HepG2 (cell line): ENCODE measurements around the gene LBX2. TPM values are rescaled to one million over a fixed set of nuclear protein-coding genes. Genes with fewer than 3 reads are reported as not detected.
A peak's percentile ranks its signal among the peaks of the same experiment; 100 is the strongest.

ENCODE experiments used
- ATAC-seq: fragments of 200-7000 bp; cut with Tn5 transposase; 3 replicates; pipeline ENCODE4 v1.9.1; 2020; ENCODE audit warnings: mild to moderate bottlenecking, moderate library complexity
- BruUV-seq: library from RNA; stranded (reverse); fragments of 400-500 nt; replicated peaks from 2 replicates; lab custom pipeline; 2021; lab: Mats Ljungman, UMichigan
- CTCF ChIA-PET: fragments of 300-600 bp; formaldehyde crosslinking; extraction: SDS; loops from one replicate; lab custom pipeline; 2021; ENCODE audit warnings: low total read pairs, inconsistent platforms, low intra/inter-chr PET ratio; lab: Yijun Ruan, JAX
- POLR2A ChIA-PET: fragments of 350-600 bp; sonication (Branson Sonifier 250); formaldehyde crosslinking; loops from one replicate; lab custom pipeline; 2020; ENCODE audit warnings: antibody characterized with exemption, inconsistent platforms; lab: Yijun Ruan, JAX
- DNase-seq: peaks from one replicate; pipeline ENCODE4 v3.0.0-alpha.2; 2015; ENCODE audit warnings: low spot score
- FAIRE-seq: peaks from 3 replicates; lab custom pipeline; 2011; peaks lifted over from hg19 to GRCh38; lab: Jason Lieb, UNC
- H2AFZ ChIP-seq: one replicate; pipeline ENCODE4 v1.6.1; 2011; ENCODE audit warnings: low read length, inconsistent platforms
- H3K27ac ChIP-seq: fragments of 300-600 bp; 3 replicates; pipeline ENCODE4 v1.8.0; 2011; ENCODE audit warnings: mixed run types, mild to moderate bottlenecking, mixed read lengths, low read length, inconsistent platforms; ENCODE audit not compliant: insufficient read depth; ENCODE audit errors: extremely low read length
- H3K27me3 ChIP-seq, 2 experiments: fragments of 200-600 bp in 1 of 2; 2 replicates in 1 of 2; 3 replicates in 1 of 2; pipeline versions ENCODE4 v1.6.0 to v1.8.0; 2011; ENCODE audit warnings: low read length in 2 of 2, mild to moderate bottlenecking in 2 of 2, moderate library complexity in 2 of 2, inconsistent platforms in 1 of 2; ENCODE audit not compliant: insufficient read depth in 2 of 2, control insufficient read depth in 1 of 2
- H3K36me3 ChIP-seq, 2 experiments: fragments of 200-600 bp in 1 of 2; replicated peaks in 1 of 2; 2 replicates in 1 of 2; 3 replicates in 1 of 2; pipeline versions ENCODE4 v1.5.1 to v1.8.0; 2011; ENCODE audit warnings: low read length in 2 of 2, inconsistent platforms in 1 of 2; ENCODE audit not compliant: insufficient read depth in 2 of 2, control insufficient read depth in 1 of 2
- H3K4me1 ChIP-seq: 2 replicates; pipeline ENCODE4 v1.5.1; 2012; ENCODE audit warnings: low read length, inconsistent platforms; ENCODE audit not compliant: insufficient read depth
- H3K4me2 ChIP-seq: 2 replicates; pipeline ENCODE4 v1.6.0; 2011; ENCODE audit warnings: low read depth, low read length, inconsistent platforms
- H3K4me3 ChIP-seq, 3 experiments: fragments of 200-600 bp in 1 of 3; sonication (generic), shearing (Covaris generic) in 1 of 3; replicated peaks in 1 of 3; 2 replicates each; pipeline ENCODE4 v1.5.1; 2011 to 2016; ENCODE audit warnings: low read length in 3 of 3, inconsistent platforms in 2 of 3, low read depth in 2 of 3, mild to moderate bottlenecking in 2 of 3, control low read depth in 1 of 3, mixed read lengths in 1 of 3; ENCODE audit not compliant: insufficient read depth in 1 of 3
- H3K79me2 ChIP-seq: one replicate; pipeline ENCODE4 v1.6.1; 2011; ENCODE audit warnings: low read length, inconsistent platforms; ENCODE audit not compliant: insufficient read depth
- H3K9ac ChIP-seq: 2 replicates; pipeline ENCODE4 v1.6.0; 2011; ENCODE audit warnings: mild to moderate bottlenecking, low read depth, low read length, inconsistent platforms; ENCODE audit not compliant: insufficient read depth
- H3K9me3 ChIP-seq: 2 replicates; pipeline ENCODE4 v1.5.1; 2012; ENCODE audit warnings: mild to moderate bottlenecking, low read length
- H4K20me1 ChIP-seq: 2 replicates; pipeline ENCODE4 v1.6.0; 2011; ENCODE audit warnings: inconsistent platforms, mild to moderate bottlenecking, low read length, moderate library complexity; ENCODE audit not compliant: insufficient read depth
- GRHL1 ChIP-seq: sonication (generic); formaldehyde crosslinking; conservative IDR thresholded peaks from 2 replicates; pipeline ENCODE4 v1.8.0; 2022; ENCODE audit warnings: missing genetic modification reagents
- HIC2 ChIP-seq: sonication (generic); formaldehyde crosslinking; IDR thresholded peaks from 2 replicates; pipeline ENCODE4 v1.9.0; 2022; ENCODE audit warnings: low read depth, missing genetic modification reagents
- NCOA2 ChIP-seq: sonication (generic); formaldehyde crosslinking; IDR thresholded peaks from 2 replicates; pipeline ENCODE4 v1.8.0; 2022; ENCODE audit warnings: inconsistent platforms
- POLR2G ChIP-seq: fragments of 200-400 bp; formaldehyde crosslinking; IDR thresholded peaks from 2 replicates; pipeline ENCODE4 v1.6.1; 2018; ENCODE audit warnings: mild to moderate bottlenecking, low read depth, low read length, moderate library complexity
- RBFOX2 ChIP-seq: fragments of 200-400 bp; formaldehyde crosslinking; IDR thresholded peaks from 2 replicates; pipeline ENCODE4 v1.6.1; 2017; ENCODE audit warnings: low read depth, mild to moderate bottlenecking, low read length
- RBM22 ChIP-seq: fragments of 200-400 bp; formaldehyde crosslinking; optimal IDR thresholded peaks from 2 replicates; pipeline ENCODE3; 2017; ENCODE audit warnings: mild to moderate bottlenecking, low read length, moderate library complexity
- TBL1XR1 ChIP-seq: fragments of 150-350 bp; IDR thresholded peaks from 2 replicates; pipeline ENCODE4 v1.6.1; 2014; ENCODE audit warnings: borderline replicate concordance, low read length; ENCODE audit not compliant: partially characterized antibody
- ZSCAN9 ChIP-seq: IDR thresholded peaks from 2 replicates; pipeline ENCODE4 v1.6.1; 2016; ENCODE audit warnings: borderline replicate concordance
- WGBS: methylation state at CpG from one replicate; pipeline ENCODE4 v1.1.6; 2017; ENCODE audit warnings: low lambda C conversion rate; 5-methylcytosine and 5-hydroxymethylcytosine counted together
- in situ Hi-C: cut with HindIII; loops from 2 replicates; pipeline ENCODE4 v1.10.0; 2017; ENCODE audit warnings: low pct_unique_long_range_greater_than_20kb; ENCODE audit not compliant: extremely low pct_ligation_motif_present
- intact Hi-C: fragments of 100-400 bp; cut with micrococcal nuclease; formaldehyde crosslinking; loops from one replicate; pipeline ENCODE4 v1.10.0; 2022; ENCODE audit not compliant: unreplicated experiment
- polyA plus RNA-seq, 8 experiments: library from polyadenylated mRNA; depleted of rRNA in 3 of 8; stranded (reverse) in 7 of 8; unstranded in 1 of 8; fragments of >200 nt; fragmentation: Illumina TruSeq in 4 of 8; extraction: Trizol in 4 of 8; gene quantifications; 2 replicates each; pipeline versions ENCODE4 v1.2.1 to v1.2.3, GENCODE V29; 2011 to 2016; ENCODE audit warnings: low read depth in 4 of 8, missing spikeins in 1 of 8, mixed read lengths in 1 of 8; ENCODE audit not compliant: insufficient read depth in 1 of 8
- total RNA-seq, 5 experiments: library from RNA; depleted of rRNA; stranded (reverse); fragments of >200 nt; fragmentation: Illumina TruSeq; extraction: Trizol; gene quantifications; 2 replicates each; pipeline ENCODE4 v1.2.3, GENCODE V29; 2016; ENCODE audit warnings: low read depth in 1 of 5

Gene LBX2
- total and polyA plus RNA-seq, 2 of the 13 experiments (the other 11 are each of a cell fraction or from before 2014, with no cell fraction given): 6.4 to 8.1 TPM

GRCh38 chr2:74495440-74495839 is 4.0 kb downstream of the LBX2 start:
- in situ Hi-C loops (no loop called here), intact Hi-C loops (loop anchor here (10.0 kb wide), 1 partner anchor 1801 kb away; no protein-coding TSS in a partner anchor)
- no peak overlapping the region for H2AFZ ChIP-seq
- H3K9ac ChIP-seq: no peak overlapping the region
- H3K79me2 ChIP-seq: peaks cover 3% of the 10 kb centered on the region
- H4K20me1 ChIP-seq: no peaks in the 10 kb centered on the region
- peak overlapping the region; percentile 70 for H3K27ac ChIP-seq
- H3K9me3 ChIP-seq: no peaks in the 10 kb centered on the region
- no TSS peak for BruUV-seq
- peaks cover 67% of the 10 kb centered on the region for H3K4me1 ChIP-seq
- peak; percentile 39; the same call in 1 of the 2 replicates for TF ChIP-seq RBFOX2
- peak; percentile 2 for TF ChIP-seq RBM22
- no peak for TF ChIP-seq HIC2 (CRISPR knock-in tag)
- FAIRE-seq (no peak), DNase-seq (no peak), ATAC-seq (no peak)
- POLR2A ChIA-PET: interaction anchor here (0.9 to 16.5 kb wide), 4 partner anchors 11 to 37 kb away, joined by 3 to 795 read pairs (median 42); partner anchors contain the start of genes CCDC142, DQX1, MRPL53 and PCGF1
- no peak overlapping the region for H3K4me3 ChIP-seq
- no peak overlapping the region for H3K4me2 ChIP-seq
- peaks cover 26 to 39% of the 10 kb centered on the region in 2 experiments for H3K36me3 ChIP-seq
- no peaks in the 10 kb centered on the region for H3K27me3 ChIP-seq
- CTCF ChIA-PET: no interaction called here
- 96% methylated on average over 1 of the region's 1 CpG for WGBS

- no peak for FAIRE-seq
- CTCF ChIA-PET: no interaction called here
These were observed 5.9 kb downstream of the LBX2 start for GRCh38 chr2:74493546-74493945.

More at GRCh38 chr2:74493546-74493945, 5.9 kb downstream of the LBX2 start:
- Histone ChIP-seq H3K79me2 (peaks cover 2% of the 10 kb centered on the region), H3K36me3 (peaks cover 35 to 46% of the 10 kb centered on the region in 2 experiments), H2AFZ (no peak overlapping the region), H4K20me1 (no peaks in the 10 kb centered on the region), H3K4me3 (no peak overlapping the region), H3K4me1 (peaks cover 72% of the 10 kb centered on the region), H3K27ac (no peak overlapping the region), H3K4me2 (no peak overlapping the region), H3K9me3 (no peaks in the 10 kb centered on the region), H3K27me3 (no peaks in the 10 kb centered on the region), H3K9ac (no peak overlapping the region)
- POLR2A ChIA-PET: interaction anchor here (0.9 to 3.1 kb wide), 6 partner anchors 8 to 35 kb away, joined by 3 to 23 read pairs (median 9); partner anchors contain the start of genes CCDC142, PCGF1, TTC31 and WBP1
- intact Hi-C loops: loop anchor here (10.0 kb wide), 1 partner anchor 1799 kb away; no protein-coding TSS in a partner anchor
- BruUV-seq: TSS peak; percentile 3
- no peak for ATAC-seq
- TF ChIP-seq ZSCAN9 (CRISPR knock-in tag) (no peak), GRHL1 (CRISPR knock-in tag) (no peak), NCOA2 (no peak), POLR2G (peak; percentile 20; the same call in 1 of the 2 replicates), TBL1XR1 (no peak)
- 100% methylated on average over 3 of the region's 3 CpGs for WGBS
- in situ Hi-C loops: no loop called here
- no peak for DNase-seq
